ENCODE data around the gene IGF2BP2. TPM values are rescaled to one million over a fixed set of nuclear protein-coding genes. Genes with fewer than 3 reads are reported as not detected.
A peak's percentile ranks its signal among the peaks of the same experiment; 100 is the strongest.

The IGF2BP2 gene
- polyA plus RNA-seq, 1 donor from 2014 or later: not detected

DNA sequence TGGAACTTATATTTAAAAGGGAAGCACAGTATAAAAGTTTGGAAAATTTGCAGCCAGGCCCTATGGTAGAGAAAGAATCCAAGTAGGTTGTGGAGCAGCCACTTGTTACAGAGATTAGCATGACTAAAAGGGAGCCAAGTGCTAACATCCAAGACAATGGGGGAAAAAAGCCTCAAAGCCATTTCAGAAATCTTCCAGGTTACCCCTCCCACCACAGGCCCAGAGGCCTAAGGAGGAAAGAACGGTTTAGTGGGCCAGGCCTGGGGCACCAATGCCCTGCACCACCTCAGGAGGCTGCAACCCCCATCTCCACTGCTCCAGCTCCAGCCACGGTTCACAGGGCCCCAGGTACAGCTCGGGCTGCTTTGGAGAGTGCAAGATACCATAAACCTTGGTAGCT, 69.9 kb downstream of the IGF2BP2 start:
- H3K4me3 Mint-ChIP-seq: no peak overlapping the region
- H3K4me1 Mint-ChIP-seq: no peaks in the 10 kb centered on the region

DNA sequence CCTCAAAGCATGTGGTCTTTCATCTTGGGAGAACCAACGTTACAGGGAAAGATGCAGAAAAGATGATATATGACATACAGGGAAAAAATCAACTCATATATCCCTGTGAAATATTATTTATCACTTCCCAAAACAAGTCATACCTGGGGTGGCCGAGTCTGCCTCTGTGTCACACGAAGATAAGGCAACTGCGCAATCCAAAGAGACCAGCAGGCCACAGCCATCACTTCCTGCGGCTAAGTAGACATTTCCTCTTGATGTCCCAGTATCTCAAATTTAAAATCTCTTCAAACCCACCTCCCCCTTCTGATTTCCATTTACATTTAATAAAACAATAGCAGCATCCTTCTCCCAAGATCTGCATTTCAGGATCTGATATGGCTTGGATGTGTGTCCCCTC, 71.5 kb downstream of the IGF2BP2 start:
- H3K4me3 Mint-ChIP-seq: no peak overlapping the region
- peaks cover 4% of the 10 kb centered on the region for H3K36me3 Mint-ChIP-seq
- H3K4me1 Mint-ChIP-seq: no peaks in the 10 kb centered on the region
- H3K27me3 Mint-ChIP-seq: peaks cover 13% of the 10 kb centered on the region
- H3K9me3 Mint-ChIP-seq: peaks cover 3 to 8% (median 4%) of the 10 kb centered on the region in 3 donors
- H3K27ac Mint-ChIP-seq: no peak overlapping the region

More for the DNA sequence above, 69.9 kb downstream of the IGF2BP2 start:
- Mint-ChIP-seq H3K27ac (no peak overlapping the region), H3K27me3 (peaks cover 18% of the 10 kb centered on the region), H3K36me3 (peaks cover 4% of the 10 kb centered on the region), H3K9me3 (peaks cover 3 to 8% (median 4%) of the 10 kb centered on the region in 3 donors)

DNA sequence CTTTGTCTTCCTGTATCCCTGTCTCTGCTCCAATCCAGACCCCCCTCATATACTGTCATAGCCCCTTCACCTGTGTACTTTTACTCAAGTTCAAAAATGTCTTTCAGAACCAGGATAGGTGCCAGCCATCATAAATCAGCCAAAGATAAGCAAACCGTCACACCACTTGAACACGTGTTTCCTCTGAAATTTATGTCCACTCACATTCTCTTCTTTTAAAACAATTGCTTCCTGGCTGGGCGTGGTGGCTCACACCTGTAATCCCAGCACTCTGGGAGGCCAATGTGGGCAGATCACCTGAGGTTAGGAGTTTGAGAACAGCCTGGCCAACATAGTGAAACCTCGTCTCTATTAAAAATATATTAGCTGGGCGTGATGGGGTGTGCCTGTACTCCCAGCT, 74.1 kb downstream of the IGF2BP2 start:
- Mint-ChIP-seq H3K27ac (no peak overlapping the region), H3K4me3 (no peak overlapping the region), H3K36me3 (peaks cover 4% of the 10 kb centered on the region), H3K9me3 (peaks cover 3 to 5% (median 4%) of the 10 kb centered on the region in 3 donors), H3K27me3 (peaks cover 5% of the 10 kb centered on the region), H3K4me1 (peaks cover 4 to 9% (median 8%) of the 10 kb centered on the region in 3 donors)

DNA sequence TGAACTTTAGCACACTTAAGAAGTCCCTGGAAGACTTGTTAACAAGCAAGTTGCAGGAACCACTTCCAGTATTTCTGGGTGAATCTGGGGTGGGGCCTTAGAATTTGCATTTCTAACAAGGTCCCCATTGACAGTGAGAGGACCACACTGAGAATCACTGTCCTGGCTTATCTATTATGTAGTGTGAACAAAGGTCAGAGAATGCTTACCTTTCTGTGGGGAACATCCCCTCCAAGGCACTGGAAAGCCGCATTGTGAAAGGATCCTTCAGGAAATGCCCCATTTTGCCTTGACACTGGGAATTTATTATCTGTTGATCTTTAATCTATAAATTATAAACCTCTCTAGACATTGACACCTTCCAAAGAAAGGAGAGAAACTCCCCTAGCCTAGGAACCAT, 74.8 kb downstream of the IGF2BP2 start:
- Mint-ChIP-seq H3K36me3 (peaks cover 3% of the 10 kb centered on the region), H3K27me3 (peaks cover 7% of the 10 kb centered on the region), H3K27ac (no peak overlapping the region)

DNA sequence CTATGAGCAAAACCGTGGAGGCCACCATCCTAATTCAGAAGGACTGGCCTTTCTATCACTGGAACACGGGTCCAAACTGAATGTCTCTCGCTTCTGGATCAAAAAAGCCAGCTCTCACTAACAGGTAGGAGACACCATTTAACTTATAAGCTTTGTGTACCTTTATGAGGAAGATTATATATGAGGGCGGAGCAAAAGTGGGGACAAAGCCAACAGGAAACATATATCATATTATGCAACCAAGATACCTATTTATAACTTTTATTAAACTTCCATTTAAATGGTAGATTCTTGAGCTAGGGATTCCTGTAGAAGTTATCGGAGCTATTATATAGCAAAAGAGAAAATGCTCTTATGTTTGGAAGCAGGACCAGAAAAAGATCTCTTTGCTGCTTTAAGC, 78.4 kb downstream of the IGF2BP2 start:
- Mint-ChIP-seq H3K4me3 (no peak overlapping the region), H3K9me3 (no peaks in the 10 kb centered on the region), H3K36me3 (peaks cover 3% of the 10 kb centered on the region), H3K27ac (no peak overlapping the region), H3K4me1 (peaks cover 12 to 21% (median 16%) of the 10 kb centered on the region in 3 donors), H3K27me3 (peaks cover 8% of the 10 kb centered on the region)

More for the DNA sequence above, 74.8 kb downstream of the IGF2BP2 start:
- Mint-ChIP-seq H3K4me3 (no peak overlapping the region), H3K4me1 (peaks cover 9 to 14% (median 9%) of the 10 kb centered on the region in 3 donors), H3K9me3 (peaks cover 3 to 5% (median 4%) of the 10 kb centered on the region in 3 donors)

DNA sequence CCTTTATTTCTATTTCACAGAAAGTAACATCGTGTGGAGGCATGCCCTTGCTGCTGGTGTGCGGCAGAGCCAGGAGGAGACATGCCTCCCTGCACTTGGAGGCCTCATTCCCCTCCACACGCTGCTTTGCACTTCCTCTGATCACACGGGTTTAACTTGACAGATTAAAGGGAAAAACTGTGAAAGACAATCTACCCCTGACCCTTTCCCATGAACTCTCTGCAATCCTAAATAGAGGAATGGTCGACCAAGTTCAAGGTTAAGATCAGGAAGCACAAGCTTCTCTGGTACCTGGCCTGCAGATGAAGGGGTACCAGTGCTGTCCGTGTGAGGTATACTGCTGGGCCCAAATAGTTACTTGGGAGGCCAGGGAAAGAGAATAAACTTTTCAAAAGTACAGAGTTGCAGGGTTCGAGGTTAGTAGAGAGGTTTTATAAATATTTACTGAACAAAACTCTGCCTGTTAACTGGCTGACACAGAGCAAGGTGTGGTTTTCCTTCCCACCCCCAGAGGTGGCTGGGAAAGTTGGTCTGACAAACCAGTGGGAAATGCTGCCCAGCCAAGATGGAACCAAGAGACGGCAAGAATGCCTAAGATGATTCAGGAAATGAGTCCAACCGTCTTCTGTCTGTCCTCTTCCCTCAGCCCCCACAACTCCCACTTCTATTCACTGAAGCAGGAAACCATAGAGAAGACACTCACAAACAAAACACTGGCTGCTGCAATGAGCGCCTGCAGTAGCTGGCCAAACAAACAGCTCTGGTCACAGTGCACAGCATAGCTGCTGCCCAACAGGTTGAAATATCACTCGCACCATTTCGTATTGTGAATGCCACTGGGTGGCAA, 79.6 kb downstream of the IGF2BP2 start:
- Mint-ChIP-seq H3K9me3 (no peaks in the 10 kb centered on the region), H3K27ac (no peak overlapping the region), H3K27me3 (peaks cover 5% of the 10 kb centered on the region), H3K4me3 (peak overlapping the region in 2 of 4 donors; percentile 52 to 68), H3K36me3 (no peaks in the 10 kb centered on the region), H3K4me1 (peaks cover 12 to 24% (median 19%) of the 10 kb centered on the region in 3 donors)

DNA sequence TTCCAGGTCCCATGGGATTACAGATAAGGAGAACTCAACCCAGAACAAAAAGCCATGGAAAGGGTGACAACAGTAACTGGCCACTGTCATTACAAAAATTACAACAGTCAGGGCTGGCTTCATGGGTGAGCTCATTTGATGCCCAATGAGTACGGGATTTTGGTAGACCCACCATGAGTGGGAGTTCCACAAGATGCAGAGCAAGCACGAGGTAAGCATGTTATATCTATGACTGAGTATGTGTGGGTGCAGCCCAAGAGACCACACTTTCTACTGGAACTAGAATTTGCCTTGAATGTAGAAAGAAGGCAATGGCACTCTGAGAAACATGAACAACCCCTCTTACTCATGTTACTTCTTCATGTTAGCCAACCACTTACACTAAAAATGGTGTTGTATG, 83.3 kb downstream of the IGF2BP2 start:
- Mint-ChIP-seq H3K27ac (peak overlapping the region in 1 of 3 donors; percentile 57), H3K9me3 (no peaks in the 10 kb centered on the region), H3K36me3 (no peaks in the 10 kb centered on the region), H3K27me3 (peaks cover 5% of the 10 kb centered on the region), H3K4me1 (peaks cover 12 to 23% (median 18%) of the 10 kb centered on the region in 3 donors), H3K4me3 (peak overlapping the region in 1 of 4 donors; percentile 4)

DNA sequence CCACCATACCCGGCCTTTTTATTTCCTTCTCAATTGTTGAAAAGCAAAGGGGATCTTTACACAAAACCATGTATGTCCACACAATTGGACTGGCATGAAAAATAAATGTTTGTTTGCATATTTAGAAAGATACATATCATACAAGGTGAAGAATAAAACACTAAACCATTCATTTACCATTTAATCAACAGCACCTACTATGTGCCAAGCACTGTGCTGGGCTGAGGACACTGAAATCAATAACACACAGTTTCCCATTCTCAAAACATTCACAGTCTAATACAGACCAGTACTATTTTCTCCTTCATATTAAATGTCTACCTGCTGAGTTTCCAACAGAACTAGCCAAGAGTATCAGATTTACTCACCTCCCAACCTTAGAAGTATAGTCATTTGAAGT, 84.7 kb downstream of the IGF2BP2 start:
- no peaks in the 10 kb centered on the region for H3K9me3 Mint-ChIP-seq
- no peaks in the 10 kb centered on the region for H3K36me3 Mint-ChIP-seq
- H3K4me3 Mint-ChIP-seq: no peak overlapping the region
- H3K4me1 Mint-ChIP-seq: peaks cover 3 to 15% (median 7%) of the 10 kb centered on the region in 3 donors
- no peak overlapping the region for H3K27ac Mint-ChIP-seq
- H3K27me3 Mint-ChIP-seq: peaks cover 1% of the 10 kb centered on the region

DNA sequence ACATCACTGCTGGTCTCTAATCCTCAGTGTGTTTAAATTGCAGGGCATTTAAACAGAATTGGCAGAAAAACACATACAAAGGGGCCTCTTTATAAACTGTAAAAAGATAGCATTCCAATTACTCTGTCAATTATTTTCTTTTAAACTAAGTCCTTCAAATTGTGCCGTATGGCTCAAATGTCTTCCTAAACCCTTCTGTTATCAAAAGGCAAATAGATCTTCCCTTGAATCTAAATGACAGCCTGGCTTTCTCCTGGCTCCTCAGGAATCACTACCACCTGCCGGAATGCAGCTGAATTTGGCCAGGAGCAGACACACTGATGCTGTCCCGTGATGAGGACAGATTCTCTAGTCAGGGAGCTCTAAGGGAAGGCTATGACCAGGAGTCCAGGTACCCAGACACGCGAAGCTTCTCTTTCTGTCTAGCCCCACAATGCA, 85.6 kb downstream of the IGF2BP2 start:
- Mint-ChIP-seq H3K36me3 (no peaks in the 10 kb centered on the region), H3K27me3 (peaks cover 1% of the 10 kb centered on the region), H3K27ac (no peak overlapping the region), H3K9me3 (no peaks in the 10 kb centered on the region), H3K4me3 (no peak overlapping the region), H3K4me1 (peaks cover under 1 to 10% (median 3%) of the 10 kb centered on the region in 3 donors)

DNA sequence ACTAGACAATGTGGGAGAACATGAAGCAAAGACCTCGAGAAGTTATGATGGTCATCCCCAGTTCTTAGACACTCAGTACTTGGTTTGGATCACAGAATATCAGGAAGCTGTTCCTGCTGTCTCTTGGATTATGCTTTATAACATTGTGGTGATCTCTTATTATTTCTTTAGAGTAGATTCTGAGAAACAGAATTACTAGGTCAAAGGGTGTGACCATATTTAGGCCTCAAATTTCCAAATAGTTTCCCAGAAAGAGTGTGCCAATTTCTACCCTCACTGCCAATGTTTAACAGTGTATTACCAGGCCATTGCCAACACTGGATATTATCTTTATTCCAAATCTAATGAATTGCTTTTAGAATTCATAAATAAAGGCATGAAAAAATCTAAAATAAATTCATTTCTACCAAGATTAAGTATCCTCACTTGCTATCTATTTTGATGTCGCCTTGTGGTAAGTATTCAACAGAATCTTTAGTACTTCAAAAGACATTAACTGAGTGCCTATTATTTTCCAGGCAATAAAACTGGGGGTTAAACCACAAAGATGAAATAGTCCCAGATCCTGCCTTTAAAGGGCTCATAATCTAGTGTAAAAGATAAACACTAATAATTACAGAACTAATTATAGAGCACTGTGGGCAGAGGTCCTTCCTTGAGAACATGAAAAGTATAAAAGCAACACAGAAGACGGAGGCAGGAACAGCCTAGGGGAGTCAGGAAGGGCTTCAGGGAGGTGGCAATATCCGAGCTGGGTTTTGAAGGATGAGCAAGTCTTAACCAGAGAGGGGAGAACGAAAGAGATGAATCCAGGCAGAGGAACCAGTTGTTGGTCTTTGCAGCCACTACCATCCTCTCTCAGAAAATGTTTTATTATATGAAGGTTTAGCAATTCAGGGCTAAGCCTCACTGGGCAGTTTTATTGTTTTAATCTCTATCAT, 86.8 kb downstream of the IGF2BP2 start:
- H3K4me3 Mint-ChIP-seq: no peak overlapping the region
- no peak overlapping the region for H3K27ac Mint-ChIP-seq
- H3K4me1 Mint-ChIP-seq: peaks cover 1 to 4% (median 3%) of the 10 kb centered on the region in 3 donors
- no peaks in the 10 kb centered on the region for H3K9me3 Mint-ChIP-seq
- peaks cover 1% of the 10 kb centered on the region for H3K27me3 Mint-ChIP-seq
- no peaks in the 10 kb centered on the region for H3K36me3 Mint-ChIP-seq

DNA sequence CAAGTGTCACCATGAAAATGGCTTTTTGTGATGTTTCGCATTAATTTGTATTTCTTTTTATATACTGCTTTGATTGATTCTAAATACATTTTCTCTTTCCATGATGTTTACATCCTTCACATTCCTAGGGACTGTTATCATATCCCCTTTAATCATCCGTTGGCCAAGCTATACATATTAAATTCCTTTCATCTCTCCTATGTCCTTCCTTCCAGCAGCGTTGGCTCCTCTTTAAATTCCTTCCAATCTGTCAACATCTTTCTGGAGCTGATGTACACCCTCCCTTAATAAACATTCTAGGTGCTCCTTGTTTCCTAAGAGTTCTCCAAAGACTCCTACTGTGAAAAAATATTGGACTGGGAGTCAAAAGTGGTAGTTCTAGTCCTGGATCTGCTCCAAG, 87.8 kb downstream of the IGF2BP2 start:
- H3K9me3 Mint-ChIP-seq: no peaks in the 10 kb centered on the region
- H3K27me3 Mint-ChIP-seq: peaks cover 1% of the 10 kb centered on the region

DNA sequence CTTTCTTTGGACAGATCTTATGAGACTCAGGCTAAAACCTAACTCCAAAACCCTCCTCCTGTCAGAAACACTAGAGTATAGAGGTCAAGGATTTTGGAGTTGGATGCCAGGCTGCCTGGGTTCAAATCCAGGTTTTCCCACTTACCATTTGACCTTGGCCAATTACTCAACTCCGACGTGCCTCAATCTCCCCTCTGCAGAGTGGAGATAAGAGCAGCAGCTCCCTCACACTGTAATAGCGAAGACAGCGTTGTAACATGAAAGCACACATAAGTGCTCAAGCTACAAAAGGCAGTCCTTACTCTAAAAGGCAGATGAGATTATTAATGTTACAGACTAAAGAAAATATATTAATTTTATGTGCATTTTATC, 90.1 kb downstream of the IGF2BP2 start:
- Mint-ChIP-seq H3K4me3 (no peak overlapping the region), H3K27ac (no peak overlapping the region), H3K27me3 (no peaks in the 10 kb centered on the region), H3K9me3 (peaks cover 0 to 3% (median 2%) of the 10 kb centered on the region in 3 donors), H3K36me3 (no peaks in the 10 kb centered on the region), H3K4me1 (peaks cover 0 to 3% (median 1%) of the 10 kb centered on the region in 3 donors)

More for the DNA sequence above, 87.8 kb downstream of the IGF2BP2 start:
- no peaks in the 10 kb centered on the region for H3K36me3 Mint-ChIP-seq
- peaks cover 1 to 4% (median 3%) of the 10 kb centered on the region in 3 donors for H3K4me1 Mint-ChIP-seq
- H3K27ac Mint-ChIP-seq: no peak overlapping the region
- H3K4me3 Mint-ChIP-seq: no peak overlapping the region

DNA sequence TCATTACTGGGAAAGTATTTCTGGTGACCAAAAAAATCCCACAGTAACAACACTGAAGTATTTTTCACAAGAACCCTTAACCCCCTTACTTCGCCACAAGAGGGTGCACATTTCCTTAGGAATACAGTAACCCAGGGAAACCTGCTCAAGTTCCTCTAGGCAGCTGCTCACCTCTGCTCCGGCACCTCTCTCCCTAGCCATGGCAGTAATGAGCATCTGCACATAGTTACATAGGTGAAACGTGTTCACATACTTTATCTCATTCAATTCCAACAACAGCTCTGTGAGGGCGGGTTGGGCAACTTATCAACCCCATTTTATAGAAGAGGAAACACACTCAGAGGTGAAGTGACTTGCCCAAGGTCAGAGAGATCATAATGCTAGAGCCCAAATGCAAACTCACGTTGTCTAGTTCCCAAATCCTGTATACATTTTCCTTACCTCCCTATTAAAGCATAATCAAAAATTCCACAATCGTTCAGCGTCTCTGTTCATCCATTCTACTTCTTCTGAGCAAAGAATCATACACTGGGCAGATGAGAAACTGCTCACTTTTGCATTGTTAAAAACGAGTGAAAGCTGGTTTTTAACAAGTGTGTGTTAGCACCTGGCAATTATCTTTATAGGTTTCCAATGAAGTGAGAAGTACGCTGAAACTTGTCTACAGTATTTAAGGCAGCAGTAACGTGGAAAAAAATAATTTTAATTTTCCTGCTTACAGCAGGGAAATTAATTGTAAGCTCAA, 90.7 kb downstream of the IGF2BP2 start:
- H3K27ac Mint-ChIP-seq: no peak overlapping the region
- no peak overlapping the region for H3K4me3 Mint-ChIP-seq
- H3K9me3 Mint-ChIP-seq: peaks cover 0 to 3% (median 2%) of the 10 kb centered on the region in 3 donors
- H3K36me3 Mint-ChIP-seq: no peaks in the 10 kb centered on the region
- H3K27me3 Mint-ChIP-seq: no peaks in the 10 kb centered on the region
- H3K4me1 Mint-ChIP-seq: peaks cover 0 to 3% (median 1%) of the 10 kb centered on the region in 3 donors

DNA sequence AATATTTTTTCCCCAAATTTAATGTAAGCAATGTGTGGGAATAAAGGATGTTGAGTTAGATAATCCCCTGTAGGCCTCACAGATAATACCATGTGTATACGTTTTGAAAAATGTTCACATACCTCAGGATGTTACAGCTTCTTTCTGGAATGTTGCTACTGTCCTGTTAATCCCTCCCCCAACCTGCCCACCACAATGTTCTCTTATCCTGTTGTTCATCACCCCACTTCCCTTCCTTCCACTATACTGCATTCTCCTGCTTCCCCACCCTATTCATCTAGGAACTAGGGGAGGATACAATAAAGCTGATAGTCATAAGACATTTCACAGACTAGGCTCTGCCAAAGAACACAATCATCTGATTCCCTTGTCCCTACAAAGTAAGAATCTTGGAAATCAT, 92.1 kb downstream of the IGF2BP2 start:
- Mint-ChIP-seq H3K4me1 (peaks cover 0 to 3% (median 1%) of the 10 kb centered on the region in 3 donors), H3K9me3 (peaks cover 0 to 3% (median 2%) of the 10 kb centered on the region in 3 donors), H3K4me3 (no peak overlapping the region), H3K27me3 (no peaks in the 10 kb centered on the region), H3K27ac (no peak overlapping the region), H3K36me3 (no peaks in the 10 kb centered on the region)

All from IgD-negative memory B cell (primary cell).